ENCODE measurements around the gene NIM1K.

DNA sequence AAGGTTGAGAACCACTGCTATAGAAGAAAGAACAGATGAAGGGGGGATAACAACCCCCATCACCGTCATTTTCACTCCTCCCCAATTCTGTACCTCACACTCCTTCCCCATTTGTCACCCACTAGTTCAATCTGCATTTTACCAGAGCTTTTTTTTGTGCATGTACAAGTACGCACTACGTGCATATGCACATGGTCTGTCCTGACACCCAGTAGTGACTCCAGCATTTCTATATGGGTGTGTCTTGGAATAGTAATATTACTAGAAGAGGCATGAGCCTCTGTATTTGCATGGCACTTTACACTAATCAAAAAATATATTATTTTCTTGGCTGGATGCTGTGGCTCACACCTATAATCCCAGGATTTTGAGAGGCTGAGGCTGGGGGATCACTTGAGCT is 38.7 kb downstream of the NIM1K start:
- no peak for TF ChIP-seq CTCF (IDR thresholded peaks at IDR 0.05; ENCODE audit: insufficient read depth, low read length)
- TF ChIP-seq GABPA (IDR thresholded peaks at IDR 0.05; ENCODE audit: low read depth) = no peak
- no peak for TF ChIP-seq POLR2AphosphoS5 (IDR thresholded peaks at IDR 0.05; ENCODE audit: low read depth)
- no peak for TF ChIP-seq REST (IDR thresholded peaks at IDR 0.05; ENCODE audit: insufficient replicate concordance, low read depth)
- TF ChIP-seq SPI1 (IDR thresholded peaks at IDR 0.05; ENCODE audit: borderline replicate concordance, low read depth) = no peak

All from HL-60 (cell line).